ENCODE data around the gene C1orf94. TPM values are rescaled to one million over a fixed set of nuclear protein-coding genes. Genes with fewer than 3 reads are reported as not detected.
A peak's percentile ranks its signal among the peaks of the same experiment; 100 is the strongest.

Gene C1orf94
- total RNA-seq, 4 donors from 2014 or later: not detected

- 1 to 6% methylated on average over 2 to 8 of the region's 13 CpGs for WGBS, 2 donors (ENCODE audit: low coverage in 1 of 2)
- Histone ChIP-seq H3K36me3 (no peaks in the 10 kb centered on the region), H3K27ac (no peak overlapping the region), H3K27me3 (peaks cover 94% of the 10 kb centered on the region), H3K4me1 (peaks cover 3 to 49% (median 32%) of the 10 kb centered on the region in 3 donors), H3K9me3 (no peaks in the 10 kb centered on the region), H3K4me3 (peak overlapping the region in 1 of 2 donors; percentile 54)
- ATAC-seq: no peak
- TF ChIP-seq POLR2AphosphoS5 (IDR thresholded peaks at IDR 0.05) (no peak), EP300 (IDR thresholded peaks at IDR 0.05) (no peak), POLR2A (IDR thresholded peaks at IDR 0.05) (no peak)
- TF ChIP-seq, protein P1, sequence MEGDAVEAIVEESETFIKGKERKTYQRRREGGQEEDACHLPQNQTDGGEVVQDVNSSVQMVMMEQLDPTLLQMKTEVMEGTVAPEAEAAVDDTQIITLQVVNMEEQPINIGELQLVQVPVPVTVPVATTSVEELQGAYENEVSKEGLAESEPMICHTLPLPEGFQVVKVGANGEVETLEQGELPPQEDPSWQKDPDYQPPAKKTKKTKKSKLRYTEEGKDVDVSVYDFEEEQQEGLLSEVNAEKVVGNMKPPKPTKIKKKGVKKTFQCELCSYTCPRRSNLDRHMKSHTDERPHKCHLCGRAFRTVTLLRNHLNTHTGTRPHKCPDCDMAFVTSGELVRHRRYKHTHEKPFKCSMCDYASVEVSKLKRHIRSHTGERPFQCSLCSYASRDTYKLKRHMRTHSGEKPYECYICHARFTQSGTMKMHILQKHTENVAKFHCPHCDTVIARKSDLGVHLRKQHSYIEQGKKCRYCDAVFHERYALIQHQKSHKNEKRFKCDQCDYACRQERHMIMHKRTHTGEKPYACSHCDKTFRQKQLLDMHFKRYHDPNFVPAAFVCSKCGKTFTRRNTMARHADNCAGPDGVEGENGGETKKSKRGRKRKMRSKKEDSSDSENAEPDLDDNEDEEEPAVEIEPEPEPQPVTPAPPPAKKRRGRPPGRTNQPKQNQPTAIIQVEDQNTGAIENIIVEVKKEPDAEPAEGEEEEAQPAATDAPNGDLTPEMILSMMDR (IDR thresholded peaks at IDR 0.05): no peak
Observed at GRCh38 chr1:34165422-34165921, 11.2 kb upstream of the C1orf94 start.

DNA sequence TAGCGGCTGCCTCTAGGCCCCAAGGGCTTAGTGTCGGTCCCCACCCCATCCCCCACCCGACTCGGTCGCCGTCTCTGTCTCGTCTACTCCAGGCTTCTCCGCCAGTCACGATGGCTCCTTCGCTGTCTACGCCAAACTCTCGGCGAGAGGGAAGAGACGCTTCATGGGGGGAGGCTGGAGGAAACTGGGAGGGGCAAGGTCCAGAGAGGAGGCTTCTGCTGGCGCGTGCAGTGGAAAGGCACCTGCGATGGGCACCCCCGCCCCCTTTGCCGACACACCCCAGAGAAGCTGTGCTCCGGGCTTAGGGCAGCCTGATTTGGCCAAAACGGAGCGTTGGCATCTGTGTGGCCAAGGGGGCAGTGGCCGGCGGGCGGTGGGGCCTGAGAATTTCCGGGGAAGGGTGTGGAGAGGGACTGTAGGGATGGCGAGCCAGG lies 10.5 kb upstream of the C1orf94 start:
- ATAC-seq: no peak
- Histone ChIP-seq H3K4me1 (peaks cover 3 to 49% (median 32%) of the 10 kb centered on the region in 3 donors), H3K9me3 (no peaks in the 10 kb centered on the region), H3K36me3 (no peaks in the 10 kb centered on the region), H3K27me3 (peaks cover 100% of the 10 kb centered on the region), H3K27ac (peak overlapping the region in 1 of 4 donors; percentile 28), H3K4me3 (peak overlapping the region in 1 of 2 donors; percentile 35)
- TF ChIP-seq, protein P1 (IDR thresholded peaks at IDR 0.05): no peak
- TF ChIP-seq EP300 (IDR thresholded peaks at IDR 0.05) (no peak), POLR2A (IDR thresholded peaks at IDR 0.05) (no peak), POLR2AphosphoS5 (IDR thresholded peaks at IDR 0.05) (no peak)
- WGBS, 2 donors (ENCODE audit: low coverage in 1 of 2): 0 to 10% methylated on average over 2 to 4 of the region's 27 CpGs

- Histone ChIP-seq H3K27ac (peak overlapping the region in 1 of 4 donors; percentile 28), H3K4me1 (peaks cover 3 to 49% (median 32%) of the 10 kb centered on the region in 3 donors), H3K9me3 (no peaks in the 10 kb centered on the region), H3K4me3 (peak overlapping the region in 1 of 2 donors; percentile 35), H3K36me3 (no peaks in the 10 kb centered on the region), H3K27me3 (peaks cover 99% of the 10 kb centered on the region)
- no peak for ATAC-seq
- TF ChIP-seq POLR2AphosphoS5 (IDR thresholded peaks at IDR 0.05): no peak
- no peak for TF ChIP-seq EP300 (IDR thresholded peaks at IDR 0.05)
- TF ChIP-seq, protein P1 (IDR thresholded peaks at IDR 0.05): no peak
- no peak for TF ChIP-seq POLR2A (IDR thresholded peaks at IDR 0.05)
- 0 to 7% methylated on average over 5 to 6 of the region's 24 CpGs for WGBS, 2 donors (ENCODE audit: low coverage in 1 of 2)
Observed at GRCh38 chr1:34166625-34167361, 9.9 kb upstream of the C1orf94 start.

GRCh38 chr1:34167389-34167788 lies 9.3 kb upstream of the C1orf94 start:
- peaks cover 99% of the 10 kb centered on the region for H3K27me3 ChIP-seq
- ATAC-seq: no peak
- peaks cover 3 to 49% (median 32%) of the 10 kb centered on the region in 3 donors for H3K4me1 ChIP-seq
- H3K36me3 ChIP-seq: no peaks in the 10 kb centered on the region
- TF ChIP-seq EP300 (IDR thresholded peaks at IDR 0.05): no peak
- H3K27ac ChIP-seq: no peak overlapping the region
- no peaks in the 10 kb centered on the region for H3K9me3 ChIP-seq
- 5 to 23% methylated on average over 5 of the region's 13 CpGs for WGBS, 2 donors (ENCODE audit: low coverage in 1 of 2)
- no peak overlapping the region for H3K4me3 ChIP-seq

- no peak overlapping the region for H3K4me3 ChIP-seq
- no peak for ATAC-seq
- no peak for TF ChIP-seq EP300 (IDR thresholded peaks at IDR 0.05)
- TF ChIP-seq, protein P1 (IDR thresholded peaks at IDR 0.05): no peak
- H3K9me3 ChIP-seq: no peaks in the 10 kb centered on the region
- WGBS, 2 donors (ENCODE audit: low coverage in 1 of 2): 92 to 94% methylated on average over 5 to 6 of the region's 6 CpGs
- H3K36me3 ChIP-seq: no peaks in the 10 kb centered on the region
- H3K27me3 ChIP-seq: peaks cover 90% of the 10 kb centered on the region
- peaks cover 0 to 7% (median 0%) of the 10 kb centered on the region in 3 donors for H3K4me1 ChIP-seq
- H3K27ac ChIP-seq: no peak overlapping the region
Observed at GRCh38 chr1:34175744-34176143, 963 bp upstream of the C1orf94 start.
